Neural cell (in vitro differentiated cells): ENCODE results near the gene CA12. TPM values are rescaled to one million over a fixed set of nuclear protein-coding genes. Genes with fewer than 3 reads are reported as not detected.

Experiments used
- H2AFZ ChIP-seq: fragments of 200-600, 300-800 bp; sonication (generic), shearing (Covaris generic); 2 replicates; pipeline ENCODE4 v1.6.0; 2014; ENCODE audit warnings: low read depth, mild to moderate bottlenecking, antibody characterized with exemption, low read length, moderate library complexity
- H3F3A ChIP-seq: fragments of 200-600 bp; shearing (Covaris generic); 2 replicates; pipeline ENCODE4 v1.6.1; 2016; ENCODE audit warnings: mild to moderate bottlenecking, moderate library complexity, mixed read lengths, antibody characterized with exemption, low read length; ENCODE audit not compliant: insufficient read depth, poor library complexity, severe bottlenecking
- H3K27ac ChIP-seq: fragments of 200-600, 300-800 bp; sonication (generic), shearing (Covaris generic); 2 replicates; pipeline ENCODE4 v1.5.1; 2014; ENCODE audit warnings: mild to moderate bottlenecking, low read length, moderate library complexity
- H3K27me3 ChIP-seq: fragments of 300-800, 200-600 bp; sonication (generic), shearing (Covaris generic); 2 replicates; pipeline ENCODE4 v1.6.0; 2014; ENCODE audit warnings: mild to moderate bottlenecking, low read depth, low read length, moderate library complexity; ENCODE audit not compliant: insufficient read depth
- H3K36me3 ChIP-seq: fragments of 300-800, 200-600 bp; sonication (generic), shearing (Covaris generic); 2 replicates; pipeline ENCODE4 v1.5.1; 2014; ENCODE audit warnings: mild to moderate bottlenecking, antibody characterized with exemption, low read length, moderate library complexity; ENCODE audit not compliant: insufficient read depth
- H3K4me2 ChIP-seq: fragments of 300-800, 200-600 bp; sonication (generic), shearing (Covaris generic); 2 replicates; pipeline ENCODE4 v1.6.0; 2014; ENCODE audit warnings: mild to moderate bottlenecking, low read length
- H3K4me3 ChIP-seq: fragments of 300-800, 200-600 bp; sonication (generic), shearing (Covaris generic); 2 replicates; pipeline ENCODE4 v1.5.1; 2014; ENCODE audit warnings: mild to moderate bottlenecking, low read length, moderate library complexity
- H3K79me2 ChIP-seq: fragments of 200-600 bp; shearing (Covaris generic); replicated peaks from 2 replicates; pipeline ENCODE4 v1.6.0; 2014; ENCODE audit warnings: mild to moderate bottlenecking, low read length, moderate library complexity; ENCODE audit not compliant: insufficient read depth
- H3K9ac ChIP-seq: fragments of 300-800, 200-600 bp; sonication (generic), shearing (Covaris generic); 2 replicates; pipeline ENCODE4 v1.6.1; 2016; ENCODE audit warnings: mild to moderate bottlenecking, low read length, mixed read lengths
- H3K9me2 ChIP-seq: fragments of 200-600 bp; shearing (Covaris generic); 2 replicates; pipeline ENCODE4 v1.6.1; 2016; ENCODE audit warnings: mild to moderate bottlenecking, low read length, mixed read lengths; ENCODE audit not compliant: insufficient read depth
- H3K9me3 ChIP-seq: fragments of 200-600, 300-800 bp; sonication (generic), shearing (Covaris generic); 2 replicates; pipeline ENCODE4 v1.6.1; 2016; ENCODE audit warnings: mild to moderate bottlenecking, mixed run types, low read length, moderate library complexity, mixed read lengths
- H4K20me1 ChIP-seq: fragments of 200-600 bp; shearing (Covaris generic); 2 replicates; pipeline ENCODE4 v1.6.1; 2016; ENCODE audit warnings: mild to moderate bottlenecking, mixed run types; ENCODE audit not compliant: insufficient read depth
- CTCF ChIP-seq: fragments of 450-650 bp; IDR thresholded peaks from 2 replicates; pipeline ENCODE4 v1.5.1; 2014; ENCODE audit warnings: antibody characterized with exemption, mild to moderate bottlenecking, moderate library complexity; ENCODE audit not compliant: poor library complexity, severe bottlenecking
- EP300 ChIP-seq: fragments of 450-650 bp; conservative IDR thresholded peaks from 2 replicates; pipeline ENCODE4 v1.6.1; 2014; ENCODE audit warnings: antibody characterized with exemption, mild to moderate bottlenecking, moderate library complexity; ENCODE audit not compliant: poor library complexity, severe bottlenecking
- EZH2 ChIP-seq: fragments of 200-600, 300-800 bp; shearing (Covaris generic), sonication (generic); IDR thresholded peaks from 2 replicates; pipeline ENCODE4 v1.6.1; 2014; ENCODE audit warnings: antibody characterized with exemption, low read length, borderline replicate concordance, mild to moderate bottlenecking; ENCODE audit not compliant: insufficient read depth, poor library complexity, severe bottlenecking
- MXI1 ChIP-seq: fragments of 450-650 bp; conservative IDR thresholded peaks from 2 replicates; pipeline ENCODE4 v1.6.1; 2014; ENCODE audit warnings: antibody characterized with exemption, mild to moderate bottlenecking; ENCODE audit not compliant: poor library complexity, severe bottlenecking
- POLR2AphosphoS5 ChIP-seq: IDR thresholded peaks from 2 replicates; pipeline ENCODE4 v1.6.1; 2012
- RAD21 ChIP-seq: fragments of 450-650 bp; conservative IDR thresholded peaks from 2 replicates; pipeline ENCODE4 v1.6.1; 2014; ENCODE audit warnings: antibody characterized with exemption, mild to moderate bottlenecking, moderate library complexity
- SMC3 ChIP-seq: fragments of 450-650 bp; conservative IDR thresholded peaks from 2 replicates; pipeline ENCODE4 v1.6.1; 2014; ENCODE audit warnings: antibody characterized with exemption, mild to moderate bottlenecking, moderate library complexity; ENCODE audit not compliant: poor library complexity
- TAF1 ChIP-seq: IDR thresholded peaks from 2 replicates; pipeline ENCODE4 v1.6.1; 2012; ENCODE audit warnings: low read depth
- polyA plus RNA-seq: library from polyadenylated mRNA; depleted of rRNA; stranded (reverse); fragments of >200 nt; gene quantifications from 2 replicates; pipeline ENCODE4 v1.2.3, GENCODE V29; 2014
- TF ChIP-seq, protein P1 (sequence below): IDR thresholded peaks from 2 replicates; pipeline ENCODE4 v1.6.1; 2012; ENCODE audit warnings: borderline replicate concordance

Gene CA12
- polyA plus RNA-seq, 1 donor from 2014 or later = 0.11 TPM

GRCh38 chr15:63288342-63288741 is 93.3 kb downstream of the CA12 start:
- Histone ChIP-seq H3K27me3 (no peaks in the 10 kb centered on the region), H3K9ac (no peak overlapping the region), H3K9me2 (no peaks in the 10 kb centered on the region), H3K9me3 (no peaks in the 10 kb centered on the region), H3K27ac (no peak overlapping the region), H3K36me3 (no peaks in the 10 kb centered on the region), H3K4me3 (no peak overlapping the region), H3K4me2 (no peak overlapping the region), H2AFZ (no peak overlapping the region), H3F3A (no peaks in the 10 kb centered on the region), H4K20me1 (no peaks in the 10 kb centered on the region), H3K79me2 (no peaks in the 10 kb centered on the region)
- no peak for TF ChIP-seq TAF1
- no peak for TF ChIP-seq EZH2
- TF ChIP-seq, protein P1, sequence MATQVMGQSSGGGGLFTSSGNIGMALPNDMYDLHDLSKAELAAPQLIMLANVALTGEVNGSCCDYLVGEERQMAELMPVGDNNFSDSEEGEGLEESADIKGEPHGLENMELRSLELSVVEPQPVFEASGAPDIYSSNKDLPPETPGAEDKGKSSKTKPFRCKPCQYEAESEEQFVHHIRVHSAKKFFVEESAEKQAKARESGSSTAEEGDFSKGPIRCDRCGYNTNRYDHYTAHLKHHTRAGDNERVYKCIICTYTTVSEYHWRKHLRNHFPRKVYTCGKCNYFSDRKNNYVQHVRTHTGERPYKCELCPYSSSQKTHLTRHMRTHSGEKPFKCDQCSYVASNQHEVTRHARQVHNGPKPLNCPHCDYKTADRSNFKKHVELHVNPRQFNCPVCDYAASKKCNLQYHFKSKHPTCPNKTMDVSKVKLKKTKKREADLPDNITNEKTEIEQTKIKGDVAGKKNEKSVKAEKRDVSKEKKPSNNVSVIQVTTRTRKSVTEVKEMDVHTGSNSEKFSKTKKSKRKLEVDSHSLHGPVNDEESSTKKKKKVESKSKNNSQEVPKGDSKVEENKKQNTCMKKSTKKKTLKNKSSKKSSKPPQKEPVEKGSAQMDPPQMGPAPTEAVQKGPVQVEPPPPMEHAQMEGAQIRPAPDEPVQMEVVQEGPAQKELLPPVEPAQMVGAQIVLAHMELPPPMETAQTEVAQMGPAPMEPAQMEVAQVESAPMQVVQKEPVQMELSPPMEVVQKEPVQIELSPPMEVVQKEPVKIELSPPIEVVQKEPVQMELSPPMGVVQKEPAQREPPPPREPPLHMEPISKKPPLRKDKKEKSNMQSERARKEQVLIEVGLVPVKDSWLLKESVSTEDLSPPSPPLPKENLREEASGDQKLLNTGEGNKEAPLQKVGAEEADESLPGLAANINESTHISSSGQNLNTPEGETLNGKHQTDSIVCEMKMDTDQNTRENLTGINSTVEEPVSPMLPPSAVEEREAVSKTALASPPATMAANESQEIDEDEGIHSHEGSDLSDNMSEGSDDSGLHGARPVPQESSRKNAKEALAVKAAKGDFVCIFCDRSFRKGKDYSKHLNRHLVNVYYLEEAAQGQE = no peak
- TF ChIP-seq SMC3 = no peak
- TF ChIP-seq RAD21 = no peak

DNA sequence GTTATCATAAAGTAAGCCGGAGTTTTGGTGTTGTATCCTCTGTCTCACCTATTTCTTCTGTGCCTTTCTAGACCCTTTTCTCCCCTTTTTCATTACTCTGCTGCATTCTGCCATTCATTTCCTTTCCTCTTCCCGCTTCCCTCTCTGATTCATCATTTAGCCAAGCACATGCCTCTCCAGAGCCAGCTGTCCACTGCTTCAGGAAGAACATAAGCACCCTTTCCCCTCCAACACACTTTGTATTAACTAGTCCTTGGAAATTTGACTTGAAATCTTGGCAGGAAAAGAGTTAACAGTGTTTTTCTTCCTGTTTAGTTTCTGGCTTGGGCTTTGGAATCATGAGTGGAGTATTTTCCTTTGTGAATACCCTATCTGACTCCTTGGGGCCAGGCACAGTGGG is 94.5 kb downstream of the CA12 start:
- Histone ChIP-seq H3K9me3 (no peaks in the 10 kb centered on the region), H2AFZ (no peak overlapping the region), H3K27ac (no peak overlapping the region), H3K79me2 (no peaks in the 10 kb centered on the region), H3K9ac (no peak overlapping the region), H3K9me2 (no peaks in the 10 kb centered on the region), H3K4me3 (no peak overlapping the region), H3F3A (no peaks in the 10 kb centered on the region), H3K27me3 (no peaks in the 10 kb centered on the region), H4K20me1 (no peaks in the 10 kb centered on the region), H3K4me2 (no peak overlapping the region), H3K36me3 (no peaks in the 10 kb centered on the region)
- TF ChIP-seq EP300 = no peak
- TF ChIP-seq EZH2 = no peak
- TF ChIP-seq, protein P1 = no peak

DNA sequence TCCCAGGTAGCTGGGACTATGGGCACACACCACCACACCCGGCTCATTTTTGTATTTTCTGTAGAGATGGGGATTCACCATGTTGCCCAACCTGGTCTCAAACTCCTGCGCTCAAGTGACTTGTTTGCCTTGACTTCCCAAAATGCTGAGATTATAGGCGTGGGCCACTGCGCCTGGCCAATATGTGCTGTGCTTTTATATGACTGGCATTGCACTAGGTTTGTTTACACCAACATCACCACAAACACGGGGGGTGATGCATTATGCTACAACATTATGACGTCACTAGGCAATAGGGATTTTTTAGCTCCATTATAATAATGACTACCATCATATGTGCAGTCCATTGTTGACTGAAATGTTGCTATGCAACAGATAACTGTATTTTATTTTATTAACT is 97.3 kb downstream of the CA12 start:
- H3K9ac ChIP-seq = no peak overlapping the region
- H3K4me3 ChIP-seq = no peak overlapping the region
- H3K79me2 ChIP-seq = no peaks in the 10 kb centered on the region
- H3K9me3 ChIP-seq = no peaks in the 10 kb centered on the region
- no peaks in the 10 kb centered on the region for H3K9me2 ChIP-seq
- no peaks in the 10 kb centered on the region for H3F3A ChIP-seq
- H3K27me3 ChIP-seq = no peaks in the 10 kb centered on the region
- H3K4me2 ChIP-seq = no peak overlapping the region
- H4K20me1 ChIP-seq = no peaks in the 10 kb centered on the region
- H2AFZ ChIP-seq = no peak overlapping the region
- no peak overlapping the region for H3K27ac ChIP-seq
- H3K36me3 ChIP-seq = no peaks in the 10 kb centered on the region
- no peak for TF ChIP-seq EP300
- TF ChIP-seq, protein P1 = no peak
- no peak for TF ChIP-seq CTCF
- no peak for TF ChIP-seq MXI1
- TF ChIP-seq TAF1 = no peak
- TF ChIP-seq SMC3 = no peak
- TF ChIP-seq POLR2AphosphoS5 = no peak
- TF ChIP-seq EZH2 = no peak
- no peak for TF ChIP-seq RAD21
